SK-N-SH (cell line): ENCODE measurements around the gene LRGUK.

Experiments used
- GABPA ChIP-seq: IDR thresholded peaks from 2 replicates; pipeline ENCODE4 v1.4.0; 2012; ENCODE audit warnings: low read depth, mild to moderate bottlenecking
- NRF1 ChIP-seq: IDR thresholded peaks from 2 replicates; pipeline ENCODE4 v1.6.1; 2012; ENCODE audit warnings: low read depth, mild to moderate bottlenecking, low read length
- RXRA ChIP-seq: IDR thresholded peaks from 2 replicates; pipeline ENCODE4 v1.4.0; 2012; ENCODE audit warnings: low read depth, mild to moderate bottlenecking, borderline replicate concordance
- SMC3 ChIP-seq: IDR thresholded peaks from 2 replicates; pipeline ENCODE4 v1.6.1; 2012; ENCODE audit warnings: low read depth, low read length, improper control_type of control experiment
- TF ChIP-seq, protein P1 (sequence below): IDR thresholded peaks from 2 replicates; pipeline ENCODE4 v1.6.1; 2012; ENCODE audit warnings: mild to moderate bottlenecking, low read depth, low read length, moderate library complexity
- TF ChIP-seq, protein P2 (sequence below): fragments of 200-600 bp; sonication (generic); IDR thresholded peaks from 2 replicates; pipeline ENCODE4 v1.6.1; 2017; ENCODE audit warnings: antibody characterized with exemption, mild to moderate bottlenecking, moderate library complexity

DNA sequence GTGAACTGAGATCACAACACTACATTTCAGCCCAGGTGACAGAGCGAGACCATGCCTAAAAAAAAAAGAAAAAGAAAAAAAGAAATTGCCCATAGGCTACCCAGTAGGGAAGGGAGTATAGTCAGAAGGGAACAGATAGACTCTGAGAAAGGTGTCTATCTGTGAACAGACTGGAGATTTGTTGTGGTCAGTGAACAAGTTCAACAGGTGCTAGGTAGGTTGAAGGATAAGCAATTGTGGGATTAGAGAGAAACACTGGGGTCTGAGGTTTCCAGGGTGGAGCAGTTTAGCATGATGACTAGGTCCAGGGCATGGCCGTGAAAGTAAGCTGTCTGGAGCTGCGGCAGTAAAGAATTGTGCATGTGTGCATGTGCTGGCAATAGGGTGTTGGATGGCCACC is 6.9 kb downstream of the LRGUK start:
- TF ChIP-seq NRF1, result no peak
- TF ChIP-seq, protein P1, sequence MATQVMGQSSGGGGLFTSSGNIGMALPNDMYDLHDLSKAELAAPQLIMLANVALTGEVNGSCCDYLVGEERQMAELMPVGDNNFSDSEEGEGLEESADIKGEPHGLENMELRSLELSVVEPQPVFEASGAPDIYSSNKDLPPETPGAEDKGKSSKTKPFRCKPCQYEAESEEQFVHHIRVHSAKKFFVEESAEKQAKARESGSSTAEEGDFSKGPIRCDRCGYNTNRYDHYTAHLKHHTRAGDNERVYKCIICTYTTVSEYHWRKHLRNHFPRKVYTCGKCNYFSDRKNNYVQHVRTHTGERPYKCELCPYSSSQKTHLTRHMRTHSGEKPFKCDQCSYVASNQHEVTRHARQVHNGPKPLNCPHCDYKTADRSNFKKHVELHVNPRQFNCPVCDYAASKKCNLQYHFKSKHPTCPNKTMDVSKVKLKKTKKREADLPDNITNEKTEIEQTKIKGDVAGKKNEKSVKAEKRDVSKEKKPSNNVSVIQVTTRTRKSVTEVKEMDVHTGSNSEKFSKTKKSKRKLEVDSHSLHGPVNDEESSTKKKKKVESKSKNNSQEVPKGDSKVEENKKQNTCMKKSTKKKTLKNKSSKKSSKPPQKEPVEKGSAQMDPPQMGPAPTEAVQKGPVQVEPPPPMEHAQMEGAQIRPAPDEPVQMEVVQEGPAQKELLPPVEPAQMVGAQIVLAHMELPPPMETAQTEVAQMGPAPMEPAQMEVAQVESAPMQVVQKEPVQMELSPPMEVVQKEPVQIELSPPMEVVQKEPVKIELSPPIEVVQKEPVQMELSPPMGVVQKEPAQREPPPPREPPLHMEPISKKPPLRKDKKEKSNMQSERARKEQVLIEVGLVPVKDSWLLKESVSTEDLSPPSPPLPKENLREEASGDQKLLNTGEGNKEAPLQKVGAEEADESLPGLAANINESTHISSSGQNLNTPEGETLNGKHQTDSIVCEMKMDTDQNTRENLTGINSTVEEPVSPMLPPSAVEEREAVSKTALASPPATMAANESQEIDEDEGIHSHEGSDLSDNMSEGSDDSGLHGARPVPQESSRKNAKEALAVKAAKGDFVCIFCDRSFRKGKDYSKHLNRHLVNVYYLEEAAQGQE, result no peak
- TF ChIP-seq, protein P2, sequence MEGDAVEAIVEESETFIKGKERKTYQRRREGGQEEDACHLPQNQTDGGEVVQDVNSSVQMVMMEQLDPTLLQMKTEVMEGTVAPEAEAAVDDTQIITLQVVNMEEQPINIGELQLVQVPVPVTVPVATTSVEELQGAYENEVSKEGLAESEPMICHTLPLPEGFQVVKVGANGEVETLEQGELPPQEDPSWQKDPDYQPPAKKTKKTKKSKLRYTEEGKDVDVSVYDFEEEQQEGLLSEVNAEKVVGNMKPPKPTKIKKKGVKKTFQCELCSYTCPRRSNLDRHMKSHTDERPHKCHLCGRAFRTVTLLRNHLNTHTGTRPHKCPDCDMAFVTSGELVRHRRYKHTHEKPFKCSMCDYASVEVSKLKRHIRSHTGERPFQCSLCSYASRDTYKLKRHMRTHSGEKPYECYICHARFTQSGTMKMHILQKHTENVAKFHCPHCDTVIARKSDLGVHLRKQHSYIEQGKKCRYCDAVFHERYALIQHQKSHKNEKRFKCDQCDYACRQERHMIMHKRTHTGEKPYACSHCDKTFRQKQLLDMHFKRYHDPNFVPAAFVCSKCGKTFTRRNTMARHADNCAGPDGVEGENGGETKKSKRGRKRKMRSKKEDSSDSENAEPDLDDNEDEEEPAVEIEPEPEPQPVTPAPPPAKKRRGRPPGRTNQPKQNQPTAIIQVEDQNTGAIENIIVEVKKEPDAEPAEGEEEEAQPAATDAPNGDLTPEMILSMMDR, result no peak
- TF ChIP-seq SMC3, result no peak
- TF ChIP-seq GABPA, result no peak
- no peak for TF ChIP-seq RXRA
